Measurements from ENCODE around the gene JCAD. TPM values are rescaled to one million over a fixed set of nuclear protein-coding genes. Genes with fewer than 3 reads are reported as not detected.
A peak's percentile ranks its signal among the peaks of the same experiment; 100 is the strongest.

Gene JCAD
- total and polyA plus RNA-seq, 4 donors = 11.3 to 93.7 (median 27.1) TPM

- no peak for TF ChIP-seq CTCF (IDR thresholded peaks at IDR 0.05; ENCODE audit: control extremely low read depth, extremely low read depth)
- H3K9me3 ChIP-seq (ENCODE audit: control insufficient read depth in 4 of 4, insufficient read depth in 3 of 4, low read length in 3 of 4) = no peaks in the 10 kb centered on the region
- H3K4me3 ChIP-seq = no peak overlapping the region
- H3K36me3 ChIP-seq (ENCODE audit: control insufficient read depth in 4 of 4, insufficient read depth in 4 of 4, low read length in 4 of 4) = no peaks in the 10 kb centered on the region
- H3K9ac ChIP-seq (ENCODE audit: insufficient read depth in 1 of 2, low read length in 2 of 2) = no peak overlapping the region
- no peak overlapping the region for H3K27ac ChIP-seq (ENCODE audit: low read depth in 1 of 2, low read length in 1 of 2)
- ATAC-seq (ENCODE audit: insufficient read depth, low FRiP score) = no peak
- H3K27me3 ChIP-seq (ENCODE audit: control insufficient read depth in 3 of 3, insufficient read depth in 3 of 3, low read length in 2 of 3) = peaks cover 0 to 4% (median 2%) of the 10 kb centered on the region in 3 donors
- peaks cover 0 to 16% (median 5%) of the 10 kb centered on the region in 5 donors for H3K4me1 ChIP-seq (ENCODE audit: control insufficient read depth in 5 of 5, insufficient read depth in 5 of 5, low read length in 5 of 5)
- DNase-seq = no peak
- 88 to 95% methylated on average over 8 of the region's 8 CpGs for WGBS, 2 donors
Measured at GRCh38 chr10:30062582-30062981, 3.2 kb upstream of the JCAD start.

GRCh38 chr10:30062090-30062489, 2.7 kb upstream of the JCAD start:
- no peak overlapping the region for H3K9ac ChIP-seq (ENCODE audit: insufficient read depth in 1 of 2, low read length in 2 of 2)
- peaks cover 0 to 21% (median 5%) of the 10 kb centered on the region in 5 donors for H3K4me1 ChIP-seq (ENCODE audit: control insufficient read depth in 5 of 5, insufficient read depth in 5 of 5, low read length in 5 of 5)
- 24 to 52% methylated on average over 1 of the region's 1 CpG for WGBS, 2 donors
- no peak overlapping the region for H3K4me3 ChIP-seq
- H3K27ac ChIP-seq (ENCODE audit: low read depth in 1 of 2, low read length in 1 of 2) = no peak overlapping the region
- TF ChIP-seq CTCF (IDR thresholded peaks at IDR 0.05; ENCODE audit: control extremely low read depth, extremely low read depth) = no peak
- no peak for ATAC-seq (ENCODE audit: insufficient read depth, low FRiP score)
- DNase-seq = no peak
- H3K9me3 ChIP-seq (ENCODE audit: control insufficient read depth in 4 of 4, insufficient read depth in 3 of 4, low read length in 3 of 4) = no peaks in the 10 kb centered on the region
- no peaks in the 10 kb centered on the region for H3K36me3 ChIP-seq (ENCODE audit: control insufficient read depth in 4 of 4, insufficient read depth in 4 of 4, low read length in 4 of 4)
- peaks cover 0 to 4% (median 2%) of the 10 kb centered on the region in 3 donors for H3K27me3 ChIP-seq (ENCODE audit: control insufficient read depth in 3 of 3, insufficient read depth in 3 of 3, low read length in 2 of 3)

- DNase-seq = peak in 2 of 3 donors; percentile 35 to 40
- Histone ChIP-seq H3K9ac (ENCODE audit: insufficient read depth in 1 of 2, low read length in 2 of 2) (peak overlapping the region; percentile 17 to 47), H3K9me3 (ENCODE audit: control insufficient read depth in 4 of 4, insufficient read depth in 3 of 4, low read length in 3 of 4) (no peaks in the 10 kb centered on the region), H3K36me3 (ENCODE audit: control insufficient read depth in 4 of 4, insufficient read depth in 4 of 4, low read length in 4 of 4) (no peaks in the 10 kb centered on the region), H3K4me3 (peak overlapping the region; percentile 84), H3K27ac (ENCODE audit: low read depth in 1 of 2, low read length in 1 of 2) (peak overlapping the region; percentile 90 to 94), H3K4me1 (ENCODE audit: control insufficient read depth in 5 of 5, insufficient read depth in 5 of 5, low read length in 5 of 5) (peaks cover 0 to 35% (median 5%) of the 10 kb centered on the region in 5 donors), H3K27me3 (ENCODE audit: control insufficient read depth in 3 of 3, insufficient read depth in 3 of 3, low read length in 2 of 3) (peaks cover 0 to 4% (median 2%) of the 10 kb centered on the region in 3 donors)
- 6 to 10% methylated on average over 40 to 48 of the region's 48 CpGs for WGBS, 2 donors
- no peak for TF ChIP-seq CTCF (IDR thresholded peaks at IDR 0.05; ENCODE audit: control extremely low read depth, extremely low read depth)
- ATAC-seq (ENCODE audit: insufficient read depth, low FRiP score) = no peak
Measured at GRCh38 chr10:30058570-30059132, 735 bp downstream of the JCAD start.
